GM21619 (cell line): ENCODE measurements around the gene FCMR.
"Not testable (repeated sequence)": the region's sequence is repeated elsewhere in the genome, so short reads cannot be mapped to it uniquely, and the experiment has no call there.

Source experiments
- ATAC-seq: cut with Tn5 transposase; IDR thresholded peaks from one replicate; pipeline ENCODE4 v1.9.1; 2021; ENCODE audit not compliant: unreplicated experiment

The FCMR gene

GRCh38 chr1:206924592-206925105 is 2.9 kb upstream of the FCMR start:
- peak; percentile 11 for ATAC-seq

- not testable (repeated sequence) for ATAC-seq
These were observed 2.3 kb upstream of the FCMR start for GRCh38 chr1:206923961-206924557.

GRCh38 chr1:206923009-206923960 is 1.5 kb upstream of the FCMR start:
- peak; percentile 51 for ATAC-seq

GRCh38 chr1:206922524-206922923 is 783 bp upstream of the FCMR start:
- ATAC-seq = no peak

GRCh38 chr1:206918076-206918475 is 3.7 kb downstream of the FCMR start:
- no peak for ATAC-seq

- no peak for ATAC-seq
These were observed 5.6 kb downstream of the FCMR start for GRCh38 chr1:206916000-206916709.

GRCh38 chr1:206915030-206915735 is 6.6 kb downstream of the FCMR start:
- ATAC-seq = no peak

GRCh38 chr1:206913766-206914537 is 7.8 kb downstream of the FCMR start:
- ATAC-seq = no peak

GRCh38 chr1:206912445-206913095 is 9.2 kb downstream of the FCMR start:
- no peak for ATAC-seq

- ATAC-seq = no peak
These were observed 10.6 kb downstream of the FCMR start for GRCh38 chr1:206911064-206911663.

- ATAC-seq = no peak
These were observed 11.8 kb downstream of the FCMR start for GRCh38 chr1:206909883-206910318.

- no peak for ATAC-seq
These were observed 12.4 kb downstream of the FCMR start for GRCh38 chr1:206909161-206909882.

- no peak for ATAC-seq
These were observed 13.7 kb downstream of the FCMR start for GRCh38 chr1:206908038-206908437.

- no peak for ATAC-seq
These were observed 14.3 kb downstream of the FCMR start for GRCh38 chr1:206907304-206907991.

- peak; percentile 78 for ATAC-seq
These were observed 16.2 kb downstream of the FCMR start for GRCh38 chr1:206905295-206906164.

GRCh38 chr1:206904423-206905142 is 17.2 kb downstream of the FCMR start:
- ATAC-seq = no peak
